ENCODE results near the gene MOB2.

MOB2 gene

GRCh38 chr11:1497600-1497999, 11.0 kb upstream of the MOB2 start:
- no peaks in the 10 kb centered on the region for H3F3A ChIP-seq (ENCODE audit: insufficient read depth)
- no peaks in the 10 kb centered on the region for H3K9me3 ChIP-seq (ENCODE audit: insufficient read depth, low read length)
- H2AFZ ChIP-seq (ENCODE audit: low read depth, low read length, severe bottlenecking) = no peak overlapping the region
- H3K27ac ChIP-seq (ENCODE audit: low read depth, low read length) = no peak overlapping the region
- H3K9me2 ChIP-seq (replicated peaks; ENCODE audit: insufficient read depth, low read length) = no peaks in the 10 kb centered on the region
- peaks cover 41% of the 10 kb centered on the region; the same call in 1 of the 2 replicates for H4K20me1 ChIP-seq (ENCODE audit: low read depth, low read length)
- no peaks in the 10 kb centered on the region for H3K27me3 ChIP-seq (ENCODE audit: low read length)
- H3K4me3 ChIP-seq (ENCODE audit: insufficient read depth, low read length, poor library complexity, severe bottlenecking) = no peak overlapping the region
- TF ChIP-seq EZH2phosphoT487 (conservative IDR thresholded peaks at IDR 0.05; ENCODE audit: low read length) = no peak
- TF ChIP-seq, protein P1, sequence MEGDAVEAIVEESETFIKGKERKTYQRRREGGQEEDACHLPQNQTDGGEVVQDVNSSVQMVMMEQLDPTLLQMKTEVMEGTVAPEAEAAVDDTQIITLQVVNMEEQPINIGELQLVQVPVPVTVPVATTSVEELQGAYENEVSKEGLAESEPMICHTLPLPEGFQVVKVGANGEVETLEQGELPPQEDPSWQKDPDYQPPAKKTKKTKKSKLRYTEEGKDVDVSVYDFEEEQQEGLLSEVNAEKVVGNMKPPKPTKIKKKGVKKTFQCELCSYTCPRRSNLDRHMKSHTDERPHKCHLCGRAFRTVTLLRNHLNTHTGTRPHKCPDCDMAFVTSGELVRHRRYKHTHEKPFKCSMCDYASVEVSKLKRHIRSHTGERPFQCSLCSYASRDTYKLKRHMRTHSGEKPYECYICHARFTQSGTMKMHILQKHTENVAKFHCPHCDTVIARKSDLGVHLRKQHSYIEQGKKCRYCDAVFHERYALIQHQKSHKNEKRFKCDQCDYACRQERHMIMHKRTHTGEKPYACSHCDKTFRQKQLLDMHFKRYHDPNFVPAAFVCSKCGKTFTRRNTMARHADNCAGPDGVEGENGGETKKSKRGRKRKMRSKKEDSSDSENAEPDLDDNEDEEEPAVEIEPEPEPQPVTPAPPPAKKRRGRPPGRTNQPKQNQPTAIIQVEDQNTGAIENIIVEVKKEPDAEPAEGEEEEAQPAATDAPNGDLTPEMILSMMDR (IDR thresholded peaks at IDR 0.05; ENCODE audit: insufficient read depth, low read length, poor library complexity, severe bottlenecking) = no peak
- H3K79me2 ChIP-seq (ENCODE audit: insufficient read depth, low read length) = peaks cover 47% of the 10 kb centered on the region
- H3K4me2 ChIP-seq (ENCODE audit: low read depth, low read length, poor library complexity, severe bottlenecking) = no peak overlapping the region
- no peaks in the 10 kb centered on the region for H3K36me3 ChIP-seq (ENCODE audit: low read length)
- H3K9ac ChIP-seq (ENCODE audit: low read length) = no peak overlapping the region

- Histone ChIP-seq H3K79me2 (ENCODE audit: insufficient read depth, low read length) (peaks cover 46% of the 10 kb centered on the region), H3K4me2 (ENCODE audit: low read depth, low read length, poor library complexity, severe bottlenecking) (no peak overlapping the region), H2AFZ (ENCODE audit: low read depth, low read length, severe bottlenecking) (no peak overlapping the region), H3K36me3 (ENCODE audit: low read length) (no peaks in the 10 kb centered on the region), H3K27ac (ENCODE audit: low read depth, low read length) (no peak overlapping the region), H3K9me2 (replicated peaks; ENCODE audit: insufficient read depth, low read length) (no peaks in the 10 kb centered on the region), H3K27me3 (ENCODE audit: low read length) (no peaks in the 10 kb centered on the region), H3K9me3 (ENCODE audit: insufficient read depth, low read length) (no peaks in the 10 kb centered on the region), H4K20me1 (ENCODE audit: low read depth, low read length) (peaks cover 41% of the 10 kb centered on the region; the same call in 1 of the 2 replicates), H3F3A (ENCODE audit: insufficient read depth) (no peaks in the 10 kb centered on the region), H3K9ac (ENCODE audit: low read length) (no peak overlapping the region), H3K4me3 (ENCODE audit: insufficient read depth, low read length, poor library complexity, severe bottlenecking) (no peak overlapping the region)
- TF ChIP-seq EZH2phosphoT487 (conservative IDR thresholded peaks at IDR 0.05; ENCODE audit: low read length) = no peak
- TF ChIP-seq, protein P1 (IDR thresholded peaks at IDR 0.05; ENCODE audit: insufficient read depth, low read length, poor library complexity, severe bottlenecking) = no peak
These were observed 10.1 kb upstream of the MOB2 start for GRCh38 chr11:1496761-1497095.

DNA sequence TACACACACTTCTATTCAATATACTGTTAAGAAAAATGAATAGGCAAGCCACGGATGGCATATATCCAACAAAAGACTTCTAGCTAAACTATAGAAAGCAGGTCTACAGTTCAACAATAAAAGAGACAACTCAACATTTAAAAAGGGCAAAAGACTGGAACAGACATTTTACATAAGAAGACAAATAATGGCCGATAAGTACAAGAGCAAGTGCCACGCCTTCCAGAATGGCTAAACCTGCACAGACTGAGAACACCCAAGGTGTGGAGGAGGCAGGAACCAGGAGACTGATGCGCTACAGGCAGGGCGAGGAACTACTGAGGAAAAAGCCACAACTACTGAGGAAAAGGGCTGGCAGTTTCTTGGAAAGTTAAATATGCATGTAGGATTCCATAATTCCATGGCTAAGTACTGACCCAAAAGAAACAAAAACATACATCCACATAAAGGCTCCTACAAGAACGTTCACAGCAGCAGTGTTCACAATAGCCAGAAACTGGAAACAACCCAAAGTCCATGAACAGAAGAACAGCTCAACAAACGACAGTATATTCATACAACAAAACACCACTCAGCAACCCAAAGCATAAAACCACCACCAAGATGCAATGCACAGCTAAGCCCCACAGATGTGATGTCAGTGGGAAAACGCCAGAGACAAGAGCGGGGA, 9.6 kb upstream of the MOB2 start:
- no peaks in the 10 kb centered on the region for H3K36me3 ChIP-seq (ENCODE audit: low read length)
- no peak overlapping the region for H3K9ac ChIP-seq (ENCODE audit: low read length)
- H3K27ac ChIP-seq (ENCODE audit: low read depth, low read length) = no peak overlapping the region
- H3K27me3 ChIP-seq (ENCODE audit: low read length) = no peaks in the 10 kb centered on the region
- no peak overlapping the region for H3K4me2 ChIP-seq (ENCODE audit: low read depth, low read length, poor library complexity, severe bottlenecking)
- H3K79me2 ChIP-seq (ENCODE audit: insufficient read depth, low read length) = peaks cover 51% of the 10 kb centered on the region
- peaks cover 41% of the 10 kb centered on the region; the same call in 1 of the 2 replicates for H4K20me1 ChIP-seq (ENCODE audit: low read depth, low read length)
- H3K9me3 ChIP-seq (ENCODE audit: insufficient read depth, low read length) = no peaks in the 10 kb centered on the region
- no peak overlapping the region for H3K4me3 ChIP-seq (ENCODE audit: insufficient read depth, low read length, poor library complexity, severe bottlenecking)
- TF ChIP-seq EZH2phosphoT487 (conservative IDR thresholded peaks at IDR 0.05; ENCODE audit: low read length) = no peak
- TF ChIP-seq, protein P1 (IDR thresholded peaks at IDR 0.05; ENCODE audit: insufficient read depth, low read length, poor library complexity, severe bottlenecking) = no peak
- H2AFZ ChIP-seq (ENCODE audit: low read depth, low read length, severe bottlenecking) = no peak overlapping the region
- no peaks in the 10 kb centered on the region for H3K9me2 ChIP-seq (replicated peaks; ENCODE audit: insufficient read depth, low read length)
- no peaks in the 10 kb centered on the region for H3F3A ChIP-seq (ENCODE audit: insufficient read depth)
